Heart right ventricle (tissue), 16 donors: ENCODE measurements around the gene JAK3. TPM values are rescaled to one million over a fixed set of nuclear protein-coding genes. Genes with fewer than 3 reads are reported as not detected.

Experiments used
- ATAC-seq, 8 donors: fragments of 200-7000 bp; cut with Tn5 transposase; one replicate each; pipeline ENCODE4 v1.9.1; 2020; ENCODE audit warnings: mild to moderate bottlenecking in 8 of 8, moderate library complexity in 8 of 8, moderate number of reproducible peaks in 1 of 8
- DNase-seq, 2 donors: peaks; one replicate each; pipeline ENCODE4 v3.0.0-alpha.2; 2020
- H3K27ac ChIP-seq, 10 donors: fragments of 200-600 bp; sonication (generic) in 2 of 10; one replicate each; pipeline versions ENCODE4 v1.5.0 to v1.8.0; 2020 to 2022; ENCODE audit warnings: mild to moderate bottlenecking in 3 of 10
- H3K27me3 ChIP-seq, 7 donors: fragments of 200-600 bp; one replicate each; pipeline ENCODE4 v1.8.0; 2021 to 2022; ENCODE audit warnings: mild to moderate bottlenecking in 2 of 7
- H3K36me3 ChIP-seq, 9 donors: fragments of 200-600 bp; sonication (generic) in 1 of 9; one replicate each; pipeline versions ENCODE4 v1.5.0 to v1.8.0; 2020 to 2022; ENCODE audit warnings: mild to moderate bottlenecking in 2 of 9
- H3K4me1 ChIP-seq, 9 donors: fragments of 200-600 bp; sonication (generic) in 1 of 9; one replicate each; pipeline versions ENCODE4 v1.5.0 to v1.8.0; 2020 to 2022; ENCODE audit warnings: mild to moderate bottlenecking in 4 of 9
- H3K4me3 ChIP-seq, 10 donors: fragments of 200-600 bp; sonication (generic) in 2 of 10; one replicate each; pipeline versions ENCODE4 v1.5.0 to v1.8.0; 2020 to 2022; ENCODE audit warnings: mild to moderate bottlenecking in 7 of 10, moderate library complexity in 2 of 10
- H3K9me3 ChIP-seq, 11 donors: fragments of 200-600 bp in 10 of 11; sonication (generic) in 2 of 11; one replicate each; pipeline versions ENCODE4 v1.5.0 to v1.8.0; 2013 to 2022; ENCODE audit warnings: mild to moderate bottlenecking in 2 of 11, control low read depth in 1 of 11, moderate library complexity in 1 of 11
- CTCF ChIP-seq, 9 donors: fragments of 200-600 bp; sonication (generic) in 2 of 9; IDR thresholded peaks; one replicate each; pipeline versions ENCODE4 v1.5.0 to v1.8.0; 2021 to 2022; ENCODE audit warnings: antibody characterized with exemption in 9 of 9, mild to moderate bottlenecking in 5 of 9, moderate library complexity in 1 of 9
- WGBS, 2 donors: extraction: QIAGEN DNeasy Blood & Tissue Kit; methylation state at CpG; one replicate each; pipeline ENCODE4 v1.1.7; 2013; ENCODE audit warnings: inconsistent platforms in 1 of 2; 5-methylcytosine and 5-hydroxymethylcytosine counted together
- intact Hi-C, 10 donors: fragments of 100-400 bp; cut with DNase I; formaldehyde crosslinking; loops; one replicate each; pipeline versions ENCODE4 v1.11.1 to v1.14.2; 2022
- polyA plus RNA-seq, 2 donors: library from polyadenylated mRNA; stranded (reverse); fragments of 200-250 nt; gene quantifications; one replicate each; pipeline ENCODE4 v1.2.3, GENCODE V29; 2013
- total RNA-seq, 10 donors: library from RNA; stranded (reverse); fragmentation: NEBNext Ultra II Directional in 3 of 10; extraction: Animal tissue kit (Norgen Biotek cat#: 25700) in 3 of 10; gene quantifications; one replicate each; pipeline versions ENCODE4 v1.2.1 to v1.2.4, GENCODE V29; 2021 to 2023
- donor health status: Arrhythmogenic right ventricular cardiomyopathy.
- donor health status: ischemic (EF 13 %, LVEDD 7.1; RV severe dilation, severe dysfunction).
- donor health status: healthy with polysubstance abuse.
- donor health status: DM: no; HTN: yes; CAD: no.
- donor health status: DM: no; HTN: no; CAD: no.
- donor health status: ischemic (EF 25% LVEDD 6.9; RV normal size, moderate dysfunction).
- donor health status: ischemic (EF 25% LVEDD 5.7; RV mildly dilated, moderate dysfunction).
- donor health status: healthy.
- donor health status: DM: yes; HTN: yes; CAD: no.
- donor health status: Ischemic cardiomyopathy.
- donor health status: ischemic (EF 35%, LVEDD 5.7; RV mildly dilated, moderate dysfunction).
- donor health status: nonischemic (EF 11% LVEDD 7.7; RV severe dilation, severe dysfunction).
- donor health status: DM: yes; HTN: yes; CAD: no.
- donor health status: PGD.
- donor health status: ischemic (EF 29% LVEDD 5.4; RV normal size, mild dysfunction).
- donor health status: nonischemic (EF 23%, LVEDD 6.1; RV moderate dilation, normal function).

The JAK3 gene
- total and polyA plus RNA-seq, 12 donors = 0.59 to 16.9 (median 1.6) TPM

GRCh38 chr19:17860993-17861360 is 13.2 kb upstream of the JAK3 start:
- Histone ChIP-seq H3K9me3 (no peaks in the 10 kb centered on the region), H3K27ac (peak overlapping the region in 3 of 10 donors; percentile 89 to 92 (median 90)), H3K4me1 (peaks cover 9 to 31% (median 23%) of the 10 kb centered on the region in 9 donors), H3K4me3 (peak overlapping the region; percentile 75 to 99 (median 92)), H3K27me3 (no peaks in the 10 kb centered on the region), H3K36me3 (peaks cover 0 to 53% (median 44%) of the 10 kb centered on the region in 9 donors)
- no peak for TF ChIP-seq CTCF (IDR thresholded peaks at IDR 0.05)
- intact Hi-C loops = loop anchor here in 7 of 10 donors (2.0 to 10.0 kb wide), 5 partner anchors 66 to 136 kb away; partner anchors contain the start of gene CCDC124 (in 4 of the 7)
- no peak for DNase-seq
- 46 to 57% methylated on average over 7 of the region's 7 CpGs for whole genome bisulfite sequencing, 2 donors
- no peak for ATAC-seq

DNA sequence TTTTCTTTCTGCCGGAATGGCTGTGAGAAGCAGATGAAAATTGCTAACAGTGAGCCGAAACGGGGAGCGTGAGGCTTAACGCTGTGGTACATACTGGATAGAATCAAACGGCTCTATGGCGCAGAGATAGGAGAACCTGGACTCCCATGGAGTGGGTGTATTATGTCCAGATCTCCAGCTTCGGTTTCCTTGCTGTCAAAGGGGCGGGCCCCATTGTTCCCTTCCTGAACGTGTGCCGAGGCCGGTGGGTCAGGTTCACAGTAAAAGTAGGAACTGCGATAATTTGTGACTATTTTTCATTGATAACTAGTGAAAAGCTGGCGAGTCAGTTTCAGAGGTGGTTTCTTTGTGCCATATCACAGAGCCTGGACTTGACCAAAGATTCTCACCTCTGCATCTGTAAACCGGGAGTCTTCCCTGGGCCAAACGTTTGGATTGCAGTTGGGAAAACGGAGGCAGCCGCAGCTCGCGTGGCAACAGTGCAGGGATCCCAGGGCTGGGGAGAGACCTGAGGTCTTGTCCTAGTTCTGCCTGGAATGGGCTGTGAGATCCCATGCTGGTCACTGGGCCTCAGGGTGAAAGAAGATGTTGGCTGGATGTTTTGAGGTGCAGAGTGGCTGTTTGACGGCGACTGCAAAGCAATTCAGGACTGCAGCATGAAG is 12.7 kb upstream of the JAK3 start:
- Histone ChIP-seq H3K27ac (peak overlapping the region in 9 of 10 donors; percentile 79 to 96 (median 90)), H3K36me3 (peaks cover 0 to 47% (median 40%) of the 10 kb centered on the region in 9 donors), H3K9me3 (no peaks in the 10 kb centered on the region), H3K27me3 (no peaks in the 10 kb centered on the region), H3K4me3 (peak overlapping the region; percentile 75 to 99 (median 92)), H3K4me1 (peaks cover 9 to 31% (median 23%) of the 10 kb centered on the region in 9 donors)
- no peak for DNase-seq
- no peak for ATAC-seq
- no peak for TF ChIP-seq CTCF (IDR thresholded peaks at IDR 0.05)
- intact Hi-C loops = loop anchor here in 7 of 10 donors (2.0 to 10.0 kb wide), 5 partner anchors 67 to 137 kb away; partner anchors contain the start of gene CCDC124 (in 4 of the 7)
- WGBS, 2 donors = 2% methylated on average over 22 of the region's 22 CpGs

- H3K27ac ChIP-seq = peak within 1 kb of the TSS; percentile 76 to 96 (median 90)
- peak; percentile 96 to 99 (median 98) for ATAC-seq
- peak; percentile 42 to 91 (median 77) for TF ChIP-seq CTCF (IDR thresholded peaks at IDR 0.05)
- intact Hi-C loops = loop anchor here (1.0 to 10.0 kb wide), 14 partner anchors 68 to 515 kb away; partner anchors contain the start of genes CCDC124 (in 5 of the 10) and PGLS (in 1 of the 10)
- WGBS, 2 donors = 0% methylated on average over 80 of the region's 80 CpGs
- peak within 1 kb of the TSS; percentile 75 to 99 (median 92) for H3K4me3 ChIP-seq
- DNase-seq = peak; percentile 98 to 99
- no peaks in the 10 kb centered on the region for H3K9me3 ChIP-seq
- H3K27me3 ChIP-seq = no peaks in the 10 kb centered on the region
- H3K36me3 ChIP-seq = peaks cover 0 to 40% (median 37%) of the 10 kb centered on the region in 9 donors
- H3K4me1 ChIP-seq = peaks cover 9 to 33% (median 23%) of the 10 kb centered on the region in 9 donors
Observed at GRCh38 chr19:17859533-17860330, 11.9 kb upstream of the JAK3 start, which contains the start of gene RPL18A. Gene RPL18A, plus strand, starts transcription at chr19:17859910. Its CDS starts 47 bp downstream, at chr19:17859957.
